GM12892 (cell line): ENCODE data around the gene GABRG3.

Experiments used
- DNase-seq: peaks from one replicate; pipeline ENCODE4 v3.0.0; 2011; ENCODE audit not compliant: insufficient read length
- FAIRE-seq: peaks from 2 replicates; lab custom pipeline; 2011; peaks lifted over from hg19 to GRCh38; lab: Jason Lieb, UNC
- POLR2A ChIP-seq: IDR thresholded peaks from 2 replicates; pipeline ENCODE4 v1.6.1; 2011; ENCODE audit warnings: low read depth, low read length, control low read depth
- POLR2AphosphoS5 ChIP-seq: IDR thresholded peaks from 2 replicates; pipeline ENCODE4 v1.6.1; 2011; ENCODE audit warnings: low read depth, low read length, control low read depth
- TAF1 ChIP-seq: IDR thresholded peaks from 2 replicates; pipeline ENCODE4 v1.6.1; 2011; ENCODE audit warnings: low read depth, mild to moderate bottlenecking, control low read depth, low read length, borderline replicate concordance

The GABRG3 gene

DNA sequence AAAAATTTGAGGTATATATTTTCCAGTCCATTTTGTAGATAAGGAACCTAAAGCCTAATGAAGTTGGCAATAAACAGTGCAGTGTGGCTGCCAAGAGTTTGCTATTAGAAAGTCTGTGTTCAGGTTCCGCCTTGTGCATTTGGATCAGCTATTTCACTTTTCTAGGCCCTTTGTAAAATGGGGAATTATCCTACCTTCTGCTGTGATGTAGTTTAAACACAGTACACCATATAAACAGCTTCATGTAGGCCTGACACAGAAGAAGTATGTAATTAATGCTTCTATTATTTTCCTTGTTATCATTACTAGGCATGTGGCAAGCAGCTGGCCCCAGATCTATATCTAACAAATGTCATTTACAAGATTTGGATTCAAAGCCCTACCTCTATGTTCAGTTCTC, 456.3 kb downstream of the GABRG3 start:
- FAIRE-seq (no peak), DNase-seq (no peak)
- TF ChIP-seq POLR2A (no peak), TAF1 (no peak), POLR2AphosphoS5 (no peak)

DNA sequence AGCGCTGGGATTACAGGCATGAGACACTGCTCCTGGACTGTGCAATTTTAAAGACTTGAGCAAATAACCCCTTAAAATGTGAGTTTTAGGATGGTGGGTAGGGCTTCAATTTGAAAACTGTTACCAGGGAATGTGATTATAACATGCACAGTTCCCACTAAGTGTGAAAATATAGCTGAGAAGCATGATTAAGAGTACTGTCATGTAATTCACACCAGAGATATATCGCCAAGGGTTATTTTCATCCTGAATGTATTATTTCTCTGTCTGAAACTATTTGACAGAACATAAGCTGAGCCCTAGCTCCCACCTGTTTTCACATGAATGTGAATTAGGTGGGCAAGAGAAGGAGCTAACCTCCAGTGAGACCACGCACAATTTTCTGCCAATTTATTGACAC, 457.2 kb downstream of the GABRG3 start:
- DNase-seq (no peak), FAIRE-seq (no peak)
- no peak for TF ChIP-seq POLR2AphosphoS5
- TF ChIP-seq TAF1: no peak
- TF ChIP-seq POLR2A: no peak

DNA sequence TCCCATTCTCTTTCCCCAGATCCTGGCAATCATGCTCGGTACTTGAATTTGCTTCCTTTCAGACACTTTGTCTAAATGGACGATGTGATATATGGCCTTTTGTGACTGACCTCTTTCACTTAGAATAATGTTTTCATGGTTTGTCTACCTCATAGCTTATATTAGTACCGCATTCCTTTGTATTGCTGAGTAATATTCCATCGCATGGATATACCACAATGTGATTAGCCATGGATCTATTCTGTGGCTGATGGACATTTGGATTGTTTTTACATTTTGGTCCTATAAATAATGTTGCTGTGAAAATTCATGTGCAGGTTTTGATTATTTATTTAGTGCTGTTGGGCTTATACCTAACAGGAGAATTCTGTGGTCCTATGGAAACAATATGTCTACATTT, 458.6 kb downstream of the GABRG3 start:
- DNase-seq (no peak), FAIRE-seq (no peak)
- TF ChIP-seq POLR2A (no peak), POLR2AphosphoS5 (no peak), TAF1 (no peak)

DNA sequence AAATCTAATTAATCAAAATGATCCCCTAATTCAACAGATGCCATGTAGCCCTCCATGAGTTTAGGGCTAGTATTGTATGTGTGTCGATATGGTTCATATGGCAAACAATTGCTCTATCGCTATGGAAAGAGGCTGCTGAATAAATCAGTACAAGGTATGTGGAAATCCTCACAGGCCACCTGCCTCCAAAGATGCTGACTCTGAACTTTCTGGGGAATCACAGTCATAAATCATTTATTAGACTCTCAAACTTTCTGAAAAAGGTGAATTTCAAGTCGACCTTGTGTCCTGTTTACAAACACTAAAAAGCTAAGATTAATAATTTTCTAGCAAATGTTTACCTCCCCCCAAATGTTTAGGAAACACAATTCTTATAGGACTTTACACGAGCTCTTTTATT, 462.6 kb downstream of the GABRG3 start:
- no peak for DNase-seq
- TF ChIP-seq TAF1 (no peak), POLR2A (no peak), POLR2AphosphoS5 (no peak)
- no peak for FAIRE-seq

DNA sequence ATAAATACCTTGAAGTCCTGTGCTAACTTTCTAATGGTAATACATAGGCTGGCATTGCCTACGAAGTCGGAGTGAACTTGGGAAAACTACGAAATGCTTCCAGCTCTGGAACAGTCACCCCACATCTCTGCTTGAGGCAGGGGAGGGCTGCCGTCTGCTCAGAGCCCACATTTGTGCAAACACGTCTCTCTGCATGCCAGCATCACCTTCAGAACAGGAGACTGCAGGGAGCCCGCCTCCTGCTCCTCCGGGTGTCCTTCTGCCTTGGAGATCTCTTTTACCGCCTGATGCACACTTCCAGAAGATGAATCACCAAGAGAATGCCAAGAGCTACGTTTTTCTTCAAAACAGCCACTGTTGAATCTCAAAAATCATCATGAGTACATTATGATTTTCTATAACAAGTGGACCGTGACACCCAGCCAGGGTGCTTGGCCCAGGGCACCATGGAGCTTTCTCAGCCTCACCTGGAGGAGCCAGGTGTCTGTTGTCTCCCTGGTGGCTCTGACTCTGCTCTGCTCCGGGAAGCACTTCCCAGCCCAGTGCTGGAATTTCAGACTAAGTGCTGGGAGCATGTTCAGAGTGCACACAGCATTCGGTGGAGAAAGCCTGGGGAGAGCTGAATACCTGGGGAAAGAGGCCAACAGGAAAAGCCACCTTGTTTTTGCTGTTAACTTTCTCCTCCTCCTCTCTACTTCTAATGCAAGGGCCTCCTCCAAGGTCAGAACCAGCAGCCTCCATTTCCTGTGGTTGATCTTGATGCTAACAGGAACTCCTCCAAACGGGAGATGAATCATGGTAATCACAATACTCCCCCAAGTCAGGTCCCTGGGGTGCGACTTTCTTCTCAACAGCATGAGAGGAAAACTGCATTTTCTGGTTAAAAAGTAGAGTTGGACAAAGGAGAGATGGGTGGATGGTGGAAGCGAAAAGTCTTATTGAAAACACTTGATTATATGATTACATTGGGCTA, 467.7 kb downstream of the GABRG3 start:
- TF ChIP-seq POLR2A: no peak
- TF ChIP-seq TAF1: no peak
- no peak for TF ChIP-seq POLR2AphosphoS5
- DNase-seq (no peak), FAIRE-seq (no peak)

DNA sequence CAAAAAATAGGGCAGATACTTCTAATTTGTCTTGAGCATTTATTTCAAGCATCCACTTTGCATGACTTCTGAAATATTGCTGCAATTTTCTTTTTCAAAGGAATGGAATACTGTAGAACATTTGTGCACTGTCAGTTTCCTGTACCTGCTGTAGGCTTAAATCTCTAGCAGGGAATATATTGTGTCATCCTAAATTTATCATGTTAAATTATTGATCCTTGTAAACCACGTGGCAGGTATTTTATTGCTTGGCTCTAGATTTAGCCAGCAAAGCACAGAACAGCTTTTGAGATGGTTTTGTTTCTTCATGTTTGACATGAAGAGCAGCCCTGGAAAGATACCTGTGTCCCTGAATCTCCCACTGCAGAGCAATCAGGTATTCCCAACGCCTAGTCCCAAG, 470.1 kb downstream of the GABRG3 start:
- DNase-seq: no peak
- no peak for FAIRE-seq
- TF ChIP-seq TAF1 (no peak), POLR2AphosphoS5 (no peak), POLR2A (no peak)

DNA sequence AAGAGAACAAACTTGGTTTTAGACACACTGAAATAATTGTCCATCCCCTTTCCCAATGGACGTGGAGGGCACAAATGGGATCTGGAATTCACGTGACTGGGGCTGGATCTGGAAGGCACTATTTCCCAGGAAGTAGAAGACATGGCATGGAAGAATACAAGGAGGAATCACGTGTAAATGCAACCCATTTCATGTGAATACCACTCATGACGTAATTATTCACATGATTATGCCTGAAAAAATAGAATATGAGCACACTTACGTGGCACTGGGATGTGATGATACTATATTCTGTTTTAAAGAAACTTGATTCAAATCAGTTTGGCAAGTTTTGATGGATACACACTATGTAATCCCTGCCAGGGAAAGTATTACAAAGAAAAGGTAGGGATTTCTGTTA, 477.3 kb downstream of the GABRG3 start:
- no peak for FAIRE-seq

DNA sequence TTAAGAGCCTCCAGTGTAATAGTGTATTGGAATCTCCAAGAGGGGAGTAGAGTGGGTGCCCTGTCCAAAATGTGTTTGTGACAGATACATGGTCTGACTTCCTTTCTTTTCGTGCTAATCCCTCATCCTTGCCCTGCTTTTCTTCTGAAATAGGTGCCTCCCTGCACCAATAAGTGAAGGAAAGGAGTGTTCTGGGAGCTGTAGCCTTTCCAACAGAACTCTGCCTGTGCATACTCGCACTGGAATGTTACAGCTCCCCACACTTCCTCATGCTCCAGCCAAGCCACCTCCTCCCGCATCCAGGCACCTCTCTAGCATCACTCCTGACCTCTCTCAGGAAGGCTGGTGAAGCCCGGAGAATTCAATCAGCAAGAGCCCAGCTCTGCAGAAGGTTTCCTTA, 478.0 kb downstream of the GABRG3 start:
- FAIRE-seq (no peak), DNase-seq (no peak)
- no peak for TF ChIP-seq TAF1
- no peak for TF ChIP-seq POLR2AphosphoS5
- TF ChIP-seq POLR2A: no peak

More for the DNA sequence above, 477.3 kb downstream of the GABRG3 start:
- no peak for TF ChIP-seq POLR2A
- no peak for TF ChIP-seq POLR2AphosphoS5
- TF ChIP-seq TAF1: no peak
- no peak for DNase-seq

DNA sequence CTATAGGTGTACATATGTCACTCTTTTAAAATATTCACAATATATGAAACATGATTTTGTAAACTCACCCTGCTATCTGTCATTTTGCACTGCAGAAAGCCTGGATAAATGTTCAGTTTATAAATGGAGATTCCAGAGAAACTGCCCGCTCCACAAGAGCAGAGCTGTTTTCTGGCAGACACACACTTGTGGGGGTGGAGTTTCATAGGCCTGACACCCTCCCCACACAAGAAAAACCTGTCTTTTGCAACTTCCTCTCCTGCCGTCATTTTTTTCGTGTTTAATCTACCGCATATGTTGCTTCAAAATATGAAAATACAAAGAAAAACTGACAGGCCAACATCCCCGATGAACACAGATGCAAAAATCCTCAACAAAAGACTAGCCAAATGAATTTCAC, 479.0 kb downstream of the GABRG3 start:
- FAIRE-seq (no peak), DNase-seq (no peak)
- TF ChIP-seq POLR2AphosphoS5 (no peak), POLR2A (no peak), TAF1 (no peak)

DNA sequence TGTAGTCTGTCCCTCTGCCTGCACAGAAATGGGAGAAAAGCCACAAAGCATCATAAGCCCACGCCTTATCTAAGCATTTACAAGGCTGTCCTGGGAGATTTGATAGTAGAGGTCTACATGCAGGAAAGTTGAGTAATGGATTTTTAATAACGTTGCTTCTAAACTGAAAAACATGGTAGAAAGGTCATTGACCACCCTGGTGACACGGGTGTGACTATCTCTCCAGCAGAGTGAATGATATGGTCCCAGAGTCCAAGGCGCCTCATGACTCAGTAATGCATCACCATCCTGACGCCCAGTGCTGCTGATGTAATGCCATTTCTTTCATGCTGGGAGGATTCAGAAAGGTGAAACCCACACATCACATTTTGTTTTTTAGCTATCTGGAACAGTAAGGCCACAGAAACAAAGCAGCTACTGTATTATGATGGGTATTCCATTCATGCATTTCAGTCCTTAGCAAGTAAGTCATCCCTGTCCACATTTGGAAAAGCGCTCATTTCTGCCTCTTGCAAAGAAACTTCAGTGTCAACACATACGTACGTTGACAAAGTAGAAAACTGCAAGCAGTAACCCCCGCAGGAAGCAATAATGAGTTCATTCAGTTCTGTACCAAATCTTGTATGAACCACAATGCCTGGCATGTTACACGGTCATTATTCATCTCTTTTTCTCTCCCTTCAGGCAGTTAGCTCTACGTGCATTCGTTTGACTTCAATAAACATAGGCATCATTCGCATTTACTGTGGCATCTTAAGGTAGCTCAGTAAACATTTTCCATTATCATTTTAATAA, 483.5 kb downstream of the GABRG3 start:
- FAIRE-seq (no peak), DNase-seq (no peak)
- TF ChIP-seq POLR2AphosphoS5 (no peak), POLR2A (no peak), TAF1 (no peak)

DNA sequence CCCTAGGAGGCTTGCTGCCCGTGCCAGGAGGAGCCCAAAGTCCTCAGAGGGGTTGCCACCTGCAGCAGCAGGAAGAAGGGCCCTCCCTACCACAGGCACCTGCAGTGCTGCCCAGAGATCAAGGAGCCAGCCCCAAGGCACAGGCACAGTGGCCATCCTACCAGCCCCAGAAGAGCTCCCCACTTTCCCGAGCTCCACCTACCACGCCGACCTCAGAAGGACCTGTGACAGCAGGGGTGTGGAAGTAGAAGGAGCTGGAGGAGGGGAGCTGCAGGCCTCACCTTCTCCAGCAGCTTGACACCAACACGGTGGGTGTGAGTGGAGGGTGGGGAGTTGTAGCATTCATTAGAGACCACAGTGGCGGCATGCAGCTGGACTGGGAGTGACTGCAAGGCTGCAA, 485.8 kb downstream of the GABRG3 start:
- FAIRE-seq: no peak
- no peak for DNase-seq
- TF ChIP-seq POLR2AphosphoS5 (no peak), POLR2A (no peak), TAF1 (no peak)

DNA sequence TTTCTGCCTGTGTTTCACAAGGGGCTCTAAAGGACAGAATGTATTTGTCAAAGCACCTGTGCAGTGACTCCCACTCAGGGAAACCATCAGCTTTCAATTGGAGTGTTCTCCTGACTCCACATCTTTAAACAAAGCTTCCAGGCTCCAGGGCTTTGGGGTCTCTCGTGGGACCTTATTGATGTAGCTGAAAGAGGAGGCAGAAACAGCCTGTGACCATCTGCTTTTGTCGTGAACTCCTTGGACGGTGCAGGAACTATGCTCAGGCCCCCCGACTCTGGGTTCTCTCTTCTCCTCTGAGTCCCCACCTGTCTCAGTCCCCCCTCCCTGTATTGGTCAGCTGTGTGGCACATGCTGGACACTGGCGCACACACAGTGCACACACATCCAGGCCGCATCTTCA, 486.8 kb downstream of the GABRG3 start:
- no peak for FAIRE-seq
- TF ChIP-seq POLR2AphosphoS5: no peak
- no peak for TF ChIP-seq TAF1
- TF ChIP-seq POLR2A: no peak

More for the DNA sequence above, 486.8 kb downstream of the GABRG3 start:
- no peak for DNase-seq
